OCI-LY7 (cell line): ENCODE measurements around the gene FAAP20. TPM values are rescaled to one million over a fixed set of nuclear protein-coding genes. Genes with fewer than 3 reads are reported as not detected.

Experiments used
- BruUV-seq: library from RNA; stranded (reverse); fragments of 400-500 nt; replicated peaks from 2 replicates; lab custom pipeline; 2021; lab: Mats Ljungman, UMichigan
- CTCF ChIA-PET: fragments of 300-600 bp; sonication (Branson Sonifier 250); formaldehyde crosslinking; loops from one replicate; lab custom pipeline; 2022; ENCODE audit warnings: antibody characterized with exemption; ENCODE audit not compliant: unreplicated experiment; lab: Charles Lee
- POLR2A ChIA-PET: fragments of 300-600 bp; sonication (Branson Sonifier 250); formaldehyde crosslinking; loops from one replicate; lab custom pipeline; 2022; ENCODE audit warnings: antibody characterized with exemption; lab: Charles Lee
- DNase-seq: peaks from one replicate; pipeline ENCODE4 v3.0.0-alpha.2; 2015; ENCODE audit warnings: low spot score
- H2AFZ ChIP-seq: fragments of 200-600 bp; sonication (generic), shearing (Covaris generic); 2 replicates; pipeline ENCODE4 v1.6.1; 2014; ENCODE audit warnings: mild to moderate bottlenecking, antibody characterized with exemption, low read length, moderate library complexity
- H3K27ac ChIP-seq: fragments of 200-600 bp; sonication (generic); 2 replicates; pipeline ENCODE4 v1.5.1; 2014; ENCODE audit warnings: mixed run types, low read depth, mild to moderate bottlenecking, moderate library complexity, low read length, inconsistent platforms; ENCODE audit not compliant: poor library complexity, severe bottlenecking
- H3K36me3 ChIP-seq: fragments of 200-600 bp; sonication (generic); 2 replicates; pipeline ENCODE4 v1.6.1; 2014; ENCODE audit warnings: mild to moderate bottlenecking, antibody characterized with exemption, low read length, moderate library complexity, mixed read lengths; ENCODE audit not compliant: insufficient read depth
- H3K4me1 ChIP-seq: fragments of 200-600 bp; sonication (generic); 2 replicates; pipeline ENCODE4 v1.5.1; 2014; ENCODE audit warnings: mild to moderate bottlenecking, low read length; ENCODE audit not compliant: insufficient read depth, poor library complexity, severe bottlenecking
- H3K4me2 ChIP-seq: fragments of 200-600 bp; sonication (generic); 2 replicates; pipeline ENCODE4 v1.6.1; 2014; ENCODE audit warnings: mild to moderate bottlenecking, low read length
- H3K4me3 ChIP-seq: fragments of 200-600 bp; sonication (generic); 2 replicates; pipeline ENCODE4 v1.5.1; 2014; ENCODE audit warnings: mild to moderate bottlenecking, low read depth, low read length; ENCODE audit not compliant: poor library complexity, severe bottlenecking
- H3K79me2 ChIP-seq: fragments of 200-600 bp; sonication (generic); 2 replicates; pipeline ENCODE4 v1.6.1; 2016; ENCODE audit warnings: low read depth, mild to moderate bottlenecking, low read length, moderate library complexity, mixed read lengths; ENCODE audit not compliant: insufficient read depth
- H3K9me2 ChIP-seq: fragments of 200-600 bp; sonication (generic); 2 replicates; pipeline ENCODE4 v1.6.1; 2016; ENCODE audit warnings: mild to moderate bottlenecking, low read length, mixed read lengths; ENCODE audit not compliant: insufficient read depth
- H3K9me3 ChIP-seq: fragments of 200-600 bp; sonication (generic); 2 replicates; pipeline ENCODE4 v1.6.1; 2014; ENCODE audit warnings: mild to moderate bottlenecking, mixed run types, low read length, mixed read lengths
- H4K20me1 ChIP-seq: fragments of 200-600 bp; sonication (generic); 2 replicates; pipeline ENCODE4 v1.6.1; 2014; ENCODE audit warnings: mild to moderate bottlenecking, antibody characterized with exemption, low read length, moderate library complexity, mixed read lengths; ENCODE audit not compliant: insufficient read depth
- EZH2phosphoT487 ChIP-seq: fragments of 200-600 bp; sonication (generic); IDR thresholded peaks from 2 replicates; pipeline ENCODE4 v1.6.1; 2018; ENCODE audit warnings: low read depth, borderline replicate concordance, mild to moderate bottlenecking, mixed run types, antibody characterized with exemption, low read length, moderate library complexity, mixed read lengths
- intact Hi-C: fragments of 100-400 bp; cut with micrococcal nuclease; formaldehyde crosslinking; loops from one replicate; pipeline ENCODE4 v1.10.0; 2022; ENCODE audit not compliant: unreplicated experiment
- total RNA-seq, 2 experiments: library from RNA; depleted of rRNA in 1 of 2; stranded (reverse); fragments of >200 nt in 1 of 2; shearing (Covaris generic) in 1 of 2; gene quantifications; 2 replicates each; pipeline ENCODE4 v1.2.3, GENCODE V29; 2014 to 2022
- TF ChIP-seq, protein P1 (sequence below): fragments of 200-600 bp; sonication (generic); conservative IDR thresholded peaks from 2 replicates; pipeline ENCODE4 v1.5.1; 2014; ENCODE audit warnings: mild to moderate bottlenecking, antibody characterized with exemption, low read length, moderate library complexity, mixed read lengths

The FAAP20 gene
- total RNA-seq, 2 experiments from 2014 or later: 47.4 to 55.7 TPM

DNA sequence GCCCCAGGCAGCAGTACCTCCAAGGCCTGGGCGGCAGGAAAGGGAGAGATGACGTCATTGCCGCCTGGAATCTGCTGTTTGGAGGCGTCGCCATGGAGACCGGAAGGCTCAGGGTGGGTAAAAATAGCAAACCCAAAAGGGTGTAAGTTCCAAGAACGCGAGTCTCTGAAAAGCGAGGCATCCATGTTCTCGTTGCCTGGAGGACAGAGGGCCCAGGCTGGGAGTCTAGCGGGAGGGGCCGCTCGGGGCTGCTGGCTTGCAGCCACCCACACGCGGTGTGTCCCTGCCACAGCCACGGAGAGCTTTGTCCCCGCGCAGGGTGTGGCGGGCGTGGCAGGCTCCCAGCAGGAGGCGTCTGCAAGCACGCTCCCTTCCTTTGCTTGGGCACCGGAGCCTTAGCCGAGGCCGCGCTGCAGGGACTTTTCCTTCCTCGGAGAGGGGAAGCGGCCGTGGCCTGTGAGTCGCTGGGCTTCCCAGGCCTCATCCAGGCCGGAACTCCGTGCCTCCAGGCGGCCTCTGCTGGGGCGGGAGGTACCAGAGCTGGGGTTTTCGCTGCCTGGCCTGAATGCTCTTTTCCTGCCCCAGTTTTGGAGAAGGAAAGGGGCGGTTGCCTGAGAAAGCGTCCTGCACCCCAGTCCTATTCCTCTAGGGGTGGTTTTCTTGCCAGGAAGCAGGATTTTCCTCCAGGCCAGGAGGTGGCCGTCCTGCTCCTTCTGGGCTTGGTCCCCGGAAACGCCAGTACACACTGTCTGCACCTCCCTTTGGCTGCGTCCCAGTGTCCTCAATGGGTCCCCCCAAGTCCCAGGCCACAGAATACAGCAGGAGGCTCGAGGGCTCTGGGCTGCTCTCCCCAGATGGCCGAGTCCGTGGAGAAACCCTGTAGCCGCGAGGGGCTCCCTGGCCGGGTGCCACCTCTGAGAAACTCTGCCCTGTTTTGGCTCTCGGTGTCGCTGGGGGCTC lies 18.2 kb upstream of the FAAP20 start:
- Histone ChIP-seq H2AFZ (no peak overlapping the region), H3K9me2 (no peaks in the 10 kb centered on the region), H3K79me2 (no peaks in the 10 kb centered on the region), H3K36me3 (no peaks in the 10 kb centered on the region), H3K4me1 (no peaks in the 10 kb centered on the region), H4K20me1 (no peaks in the 10 kb centered on the region; the same call in 1 of the 2 replicates), H3K4me3 (no peak overlapping the region), H3K27ac (no peak overlapping the region), H3K9me3 (no peaks in the 10 kb centered on the region), H3K4me2 (no peak overlapping the region)
- intact Hi-C loops: no loop called here
- no peak for DNase-seq
- BruUV-seq: no TSS peak
- ChIA-PET CTCF (no interaction called here), POLR2A (no interaction called here)
- TF ChIP-seq, protein P1, sequence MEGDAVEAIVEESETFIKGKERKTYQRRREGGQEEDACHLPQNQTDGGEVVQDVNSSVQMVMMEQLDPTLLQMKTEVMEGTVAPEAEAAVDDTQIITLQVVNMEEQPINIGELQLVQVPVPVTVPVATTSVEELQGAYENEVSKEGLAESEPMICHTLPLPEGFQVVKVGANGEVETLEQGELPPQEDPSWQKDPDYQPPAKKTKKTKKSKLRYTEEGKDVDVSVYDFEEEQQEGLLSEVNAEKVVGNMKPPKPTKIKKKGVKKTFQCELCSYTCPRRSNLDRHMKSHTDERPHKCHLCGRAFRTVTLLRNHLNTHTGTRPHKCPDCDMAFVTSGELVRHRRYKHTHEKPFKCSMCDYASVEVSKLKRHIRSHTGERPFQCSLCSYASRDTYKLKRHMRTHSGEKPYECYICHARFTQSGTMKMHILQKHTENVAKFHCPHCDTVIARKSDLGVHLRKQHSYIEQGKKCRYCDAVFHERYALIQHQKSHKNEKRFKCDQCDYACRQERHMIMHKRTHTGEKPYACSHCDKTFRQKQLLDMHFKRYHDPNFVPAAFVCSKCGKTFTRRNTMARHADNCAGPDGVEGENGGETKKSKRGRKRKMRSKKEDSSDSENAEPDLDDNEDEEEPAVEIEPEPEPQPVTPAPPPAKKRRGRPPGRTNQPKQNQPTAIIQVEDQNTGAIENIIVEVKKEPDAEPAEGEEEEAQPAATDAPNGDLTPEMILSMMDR: no peak
- no peak for TF ChIP-seq EZH2phosphoT487

DNA sequence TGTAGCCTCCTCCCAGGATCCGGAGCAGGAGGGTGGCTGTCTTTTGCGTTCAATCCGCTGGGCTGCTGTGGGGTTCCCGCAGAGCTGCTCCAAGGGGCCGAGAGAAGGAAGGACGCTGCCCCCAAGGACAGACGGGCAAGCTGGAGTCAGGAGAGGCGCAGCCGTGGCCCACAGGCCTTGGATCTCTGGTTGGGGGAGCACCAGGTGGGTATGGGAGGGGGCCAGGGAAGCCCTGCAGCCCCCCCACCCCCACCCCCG lies 17.6 kb upstream of the FAAP20 start:
- Histone ChIP-seq H3K9me2 (no peaks in the 10 kb centered on the region), H3K4me3 (no peak overlapping the region), H3K79me2 (no peaks in the 10 kb centered on the region), H3K4me1 (no peaks in the 10 kb centered on the region), H3K27ac (no peak overlapping the region), H3K4me2 (no peak overlapping the region), H2AFZ (no peak overlapping the region), H3K9me3 (no peaks in the 10 kb centered on the region), H3K36me3 (no peaks in the 10 kb centered on the region), H4K20me1 (no peaks in the 10 kb centered on the region; the same call in 1 of the 2 replicates)
- no peak for DNase-seq
- ChIA-PET CTCF (no interaction called here), POLR2A (no interaction called here)
- no TSS peak for BruUV-seq
- intact Hi-C loops: no loop called here
- TF ChIP-seq, protein P1: no peak
- TF ChIP-seq EZH2phosphoT487: no peak

DNA sequence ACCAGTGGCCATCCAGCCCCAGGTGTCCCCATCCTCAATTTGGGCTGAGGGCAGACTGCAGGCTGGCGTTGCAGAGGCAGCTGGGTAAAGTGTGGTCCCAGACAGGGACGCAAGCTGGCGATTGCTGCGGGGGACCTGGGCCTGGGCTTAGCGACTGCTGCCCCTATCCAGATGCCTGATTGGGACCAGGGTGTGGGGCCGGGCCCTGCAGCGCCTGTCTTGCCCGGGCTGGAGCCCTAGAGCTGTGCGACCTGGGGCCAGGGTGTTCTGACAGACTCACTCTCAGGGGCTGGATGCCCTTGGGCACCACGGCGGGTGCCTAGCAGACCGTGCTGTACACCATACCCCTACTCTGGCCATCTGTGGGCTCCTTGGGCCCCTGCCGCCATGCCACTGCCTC lies 16.2 kb upstream of the FAAP20 start:
- intact Hi-C loops: no loop called here
- ChIA-PET POLR2A (interaction anchor here (0.7 kb wide), 1 partner anchor 168 kb away, joined by 3 read pairs; no protein-coding TSS in a partner anchor), CTCF (no interaction called here)
- TF ChIP-seq, protein P1: no peak
- no peak for TF ChIP-seq EZH2phosphoT487
- peaks cover 3% of the 10 kb centered on the region for H3K4me1 ChIP-seq
- BruUV-seq: no TSS peak
- no peak overlapping the region for H3K4me3 ChIP-seq
- H3K36me3 ChIP-seq: no peaks in the 10 kb centered on the region
- no peaks in the 10 kb centered on the region for H3K9me2 ChIP-seq
- H3K4me2 ChIP-seq: no peak overlapping the region
- no peaks in the 10 kb centered on the region; the same call in 1 of the 2 replicates for H4K20me1 ChIP-seq
- H3K79me2 ChIP-seq: no peaks in the 10 kb centered on the region
- no peak overlapping the region for H2AFZ ChIP-seq
- H3K9me3 ChIP-seq: no peaks in the 10 kb centered on the region
- no peak for DNase-seq
- no peak overlapping the region for H3K27ac ChIP-seq
